Hematopoietic multipotent progenitor cell treated with erythropoietin and hydrocortisone succinate and interleukin-3 and kit ligand, for 4 days (in vitro differentiated cells): ENCODE measurements around the gene POLG2.
"Not testable (repeated sequence)": the region's sequence is repeated elsewhere in the genome, so short reads cannot be mapped to it uniquely, and the experiment has no call there.

Experiments
- DNase-seq: peaks from one replicate; pipeline ENCODE4 v3.0.0-alpha.2; 2015

POLG2 gene

DNA sequence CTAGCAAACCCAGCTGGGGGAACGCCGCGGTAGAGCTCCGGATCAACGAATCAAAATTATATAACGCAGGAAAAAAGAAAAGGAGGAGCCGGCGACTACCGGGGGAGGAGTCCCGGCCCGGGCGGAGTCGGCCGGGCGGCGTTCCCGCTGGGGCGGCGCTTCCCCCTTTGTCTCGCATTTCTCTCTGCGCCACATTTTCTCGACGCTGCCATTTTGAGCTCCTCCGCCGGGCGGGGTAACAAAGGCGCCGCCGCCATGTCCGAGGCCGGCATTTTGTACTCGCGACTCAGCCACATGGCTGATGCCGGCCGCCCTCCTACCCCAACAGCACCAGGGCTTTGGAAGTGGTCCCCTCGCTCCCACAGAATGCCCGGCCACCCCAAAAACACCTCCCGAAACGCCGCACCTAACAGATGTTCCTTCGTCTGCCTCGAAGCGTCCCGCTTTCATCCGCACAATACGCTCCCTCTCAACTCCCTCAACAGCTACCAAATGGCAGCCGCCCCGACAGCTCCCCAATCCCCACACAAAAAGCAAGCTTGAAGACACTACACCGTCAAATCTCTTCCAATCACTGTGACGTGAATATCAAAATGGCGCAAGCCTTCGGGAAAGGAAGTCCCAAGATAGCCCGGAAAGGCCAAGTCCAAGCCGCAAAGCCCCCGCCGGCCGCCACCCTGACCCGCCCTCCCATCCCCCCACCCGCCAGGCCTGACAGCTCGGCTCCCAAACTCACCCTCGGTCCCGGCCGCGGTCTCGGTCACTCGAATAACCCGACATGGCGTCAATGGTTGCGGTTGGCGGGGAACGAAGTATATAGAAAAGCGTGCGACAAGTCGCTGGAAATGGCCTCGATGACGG, 8.7 kb upstream of the POLG2 start:
- DNase-seq = peak; percentile 95

DNA sequence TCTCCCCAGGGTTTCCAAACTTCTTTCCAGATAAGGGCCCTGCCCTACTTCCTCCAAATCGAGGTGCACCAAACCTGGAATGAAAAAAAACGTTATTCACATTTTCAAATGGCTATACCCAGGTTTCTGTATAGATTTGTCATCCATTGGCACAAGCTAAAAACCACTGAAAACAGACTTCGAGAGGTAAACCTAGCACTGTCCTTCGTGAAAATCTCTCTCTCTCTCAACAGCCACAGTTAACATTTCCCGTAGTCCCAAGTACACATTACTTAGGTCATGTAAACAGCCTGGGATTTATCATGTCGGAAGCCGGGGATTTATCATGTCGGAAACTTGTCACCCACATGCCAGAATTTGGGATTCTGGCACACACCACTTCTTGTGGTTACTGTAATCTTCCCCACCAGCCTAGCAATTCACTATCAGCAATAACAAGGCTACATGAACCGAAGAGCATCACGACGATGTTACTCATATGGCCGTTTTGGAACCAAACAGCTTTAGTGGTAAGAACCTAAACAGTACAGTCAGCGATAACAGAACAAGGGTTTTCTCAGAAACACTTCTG, 8.0 kb upstream of the POLG2 start:
- DNase-seq = no peak

DNA sequence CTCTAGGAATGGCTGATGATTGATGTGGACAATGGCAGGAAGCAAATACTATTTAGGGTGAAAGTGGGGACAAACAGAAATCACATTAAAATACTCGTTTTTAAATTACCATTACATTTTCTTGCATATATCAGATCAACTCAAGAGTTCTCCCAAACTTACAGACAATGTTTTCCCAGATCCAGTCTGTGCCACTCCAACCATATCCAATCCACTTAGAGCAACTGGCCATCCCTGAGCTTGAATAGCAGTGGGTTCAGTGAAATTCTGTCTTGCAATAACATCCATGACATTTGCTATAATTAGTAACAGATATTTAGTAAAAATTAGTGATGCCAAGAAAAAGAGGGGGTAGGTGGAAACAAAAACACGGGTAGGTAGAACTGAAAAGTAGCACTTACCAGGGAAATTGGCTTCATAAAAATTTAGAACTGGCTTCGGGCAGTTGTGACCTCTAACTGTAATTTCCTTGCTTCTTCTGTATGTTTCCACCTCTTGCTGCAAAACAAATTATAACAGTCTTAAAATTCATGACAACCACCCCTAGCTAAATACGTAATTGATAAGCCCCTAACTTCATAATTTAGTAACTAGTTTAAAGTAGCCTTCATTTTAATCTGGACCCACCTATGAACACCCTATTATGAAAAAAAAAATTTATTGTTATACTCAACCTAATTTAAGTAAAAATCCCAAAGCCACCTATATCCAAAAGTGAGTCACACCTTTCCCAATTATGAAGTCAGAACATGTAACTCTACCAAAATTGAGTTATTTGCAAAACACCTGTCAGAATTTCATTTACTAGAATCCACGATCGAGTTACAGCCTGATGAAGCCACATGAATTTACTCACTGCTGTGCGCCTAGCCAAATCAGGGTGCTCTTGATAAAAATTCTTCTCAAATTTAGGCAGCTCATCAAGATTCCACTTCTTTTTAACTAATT, 7.2 kb upstream of the POLG2 start:
- DNase-seq = no peak

DNA sequence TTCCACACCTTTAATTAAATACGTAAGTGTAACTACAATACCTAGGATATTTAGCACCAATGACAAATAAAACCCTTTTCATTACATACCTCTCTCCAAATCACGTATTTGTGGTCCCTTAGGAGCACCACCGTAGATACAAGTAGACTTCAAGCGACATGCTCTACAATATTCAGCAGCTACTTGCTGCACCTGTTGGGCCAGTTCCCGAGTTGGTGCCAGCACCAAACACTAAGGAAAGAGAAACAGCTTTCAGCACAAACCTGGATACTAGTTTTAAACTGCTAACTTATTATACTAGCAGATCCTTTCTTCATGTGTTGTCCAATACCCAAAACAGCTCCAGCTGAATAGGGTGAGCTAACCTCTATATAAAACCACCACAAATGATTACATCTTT, 6.5 kb upstream of the POLG2 start:
- DNase-seq = no peak

DNA sequence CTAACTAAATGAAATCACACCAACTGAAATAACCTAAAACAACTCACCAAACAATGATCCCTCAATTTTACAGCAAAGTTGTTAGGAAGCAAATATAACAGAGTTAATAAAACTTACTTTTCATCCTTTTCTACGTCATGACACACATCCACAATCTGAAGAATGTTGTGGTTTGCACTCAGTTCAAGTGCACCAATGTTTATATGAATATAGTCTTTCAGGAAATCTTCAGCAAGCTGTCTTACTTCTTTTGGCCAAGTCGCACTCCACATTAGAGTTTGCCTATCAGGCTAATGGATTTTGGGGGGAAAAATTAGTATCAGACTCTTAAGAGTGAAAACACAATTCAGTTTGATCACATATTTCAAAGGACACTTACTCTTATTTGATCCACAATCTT, 6.0 kb upstream of the POLG2 start:
- no peak for DNase-seq

DNA sequence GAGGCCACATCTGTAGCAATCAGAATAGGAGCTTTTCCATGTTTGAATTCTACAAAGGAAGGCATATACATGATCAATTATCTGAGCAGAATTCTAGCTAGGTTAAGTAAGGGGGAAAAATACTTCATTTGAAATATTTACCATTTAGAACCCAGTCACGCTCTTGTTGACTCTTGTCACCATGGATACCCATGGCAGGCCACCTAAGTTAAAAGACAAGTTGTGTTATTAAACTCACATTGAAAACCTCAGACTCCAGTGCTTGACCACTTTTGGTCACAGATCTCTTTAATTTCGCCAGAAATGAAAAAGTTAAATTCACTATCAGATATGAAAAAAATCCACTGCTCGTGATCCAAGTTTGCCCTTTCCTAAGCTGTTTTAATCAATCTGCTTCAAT, 5.2 kb upstream of the POLG2 start:
- no peak for DNase-seq

DNA sequence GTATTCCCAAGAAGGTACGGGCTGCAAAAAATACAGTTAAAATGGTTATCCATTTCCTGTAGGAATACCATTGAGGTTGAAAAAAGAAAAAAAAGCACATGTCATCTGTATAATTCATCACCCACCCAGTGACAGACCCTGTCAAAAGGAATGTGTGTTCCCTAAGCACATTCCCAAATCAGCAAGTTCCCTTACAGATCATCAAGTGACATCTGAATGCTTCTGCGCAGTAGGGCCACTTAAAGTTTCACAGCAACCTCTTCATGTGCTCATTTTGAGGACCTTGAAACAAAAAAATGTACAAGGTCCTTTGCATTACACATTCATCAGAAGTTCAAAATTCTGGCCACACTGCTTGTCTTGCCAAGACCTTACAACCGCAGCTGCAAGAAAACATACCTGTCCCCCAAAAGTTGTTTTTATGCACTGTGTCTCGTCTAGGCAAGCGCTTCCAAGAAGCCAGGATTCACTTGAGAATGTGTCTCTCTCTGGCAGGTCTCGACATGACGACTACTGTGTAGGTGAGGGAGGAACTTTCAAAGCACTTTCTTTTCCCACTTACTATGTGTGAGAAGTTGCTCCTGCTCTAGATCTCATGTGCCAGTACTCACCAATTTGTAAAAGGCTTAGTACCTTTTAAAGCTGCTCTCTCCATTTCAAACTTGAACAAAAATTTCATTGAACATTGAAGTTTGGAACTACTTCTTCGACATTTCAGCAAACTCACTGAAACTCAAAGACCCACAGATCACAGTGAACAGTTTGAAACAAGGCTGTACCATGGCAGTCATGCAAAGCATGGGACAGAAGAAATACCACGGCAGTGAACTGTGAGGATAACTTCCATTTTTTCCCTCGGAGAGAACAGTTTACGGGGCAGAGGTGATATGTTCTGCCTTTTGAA, 4.3 kb upstream of the POLG2 start:
- DNase-seq = no peak

DNA sequence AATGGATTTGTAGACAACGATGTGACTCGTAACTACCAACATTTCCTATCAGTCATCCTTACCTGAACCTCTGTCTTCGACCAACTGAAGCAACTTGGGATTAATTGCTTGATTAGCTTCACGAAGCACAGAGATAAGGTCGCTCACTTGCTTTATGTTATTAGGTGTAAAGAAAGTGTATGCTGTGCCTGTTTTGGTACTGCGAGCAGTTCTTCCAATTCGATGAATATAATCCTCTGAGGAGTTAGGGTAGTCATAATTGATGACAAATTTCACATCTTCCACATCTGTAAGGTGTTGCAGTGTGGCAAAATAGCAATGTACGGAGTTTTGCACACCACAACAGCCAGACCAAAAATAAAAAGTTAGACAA, 3.6 kb upstream of the POLG2 start:
- no peak for DNase-seq

DNA sequence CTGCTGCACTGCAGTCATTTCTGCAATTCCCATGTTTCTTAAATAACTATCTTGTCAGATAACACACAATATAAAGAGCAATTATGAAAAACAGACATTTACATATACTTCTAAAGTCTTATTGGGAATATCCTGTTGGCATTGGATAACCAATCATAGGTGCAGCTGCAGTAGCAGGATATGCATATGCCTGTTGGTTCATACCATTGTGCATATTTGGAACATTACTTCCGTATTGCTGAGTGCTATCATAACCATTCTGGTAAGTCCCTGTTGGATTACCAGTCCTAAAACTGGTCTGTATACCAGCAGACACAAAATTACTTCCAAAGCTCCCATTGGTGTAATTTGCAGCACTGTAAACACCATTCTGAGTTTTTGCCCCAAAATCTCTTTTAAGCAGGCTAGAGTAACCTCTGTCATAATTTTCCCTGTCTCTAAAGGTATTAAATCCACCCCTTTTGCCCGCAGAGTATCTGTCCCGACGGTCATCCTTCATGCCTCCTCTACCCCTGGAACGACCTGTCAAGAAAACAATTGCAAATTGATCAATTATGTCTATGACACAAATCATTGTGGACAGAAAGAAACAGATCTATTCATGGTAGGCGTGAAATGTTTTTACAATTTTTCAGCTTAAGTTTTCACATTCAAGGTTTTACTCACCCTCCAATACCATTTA, 3.1 kb upstream of the POLG2 start:
- no peak for DNase-seq

DNA sequence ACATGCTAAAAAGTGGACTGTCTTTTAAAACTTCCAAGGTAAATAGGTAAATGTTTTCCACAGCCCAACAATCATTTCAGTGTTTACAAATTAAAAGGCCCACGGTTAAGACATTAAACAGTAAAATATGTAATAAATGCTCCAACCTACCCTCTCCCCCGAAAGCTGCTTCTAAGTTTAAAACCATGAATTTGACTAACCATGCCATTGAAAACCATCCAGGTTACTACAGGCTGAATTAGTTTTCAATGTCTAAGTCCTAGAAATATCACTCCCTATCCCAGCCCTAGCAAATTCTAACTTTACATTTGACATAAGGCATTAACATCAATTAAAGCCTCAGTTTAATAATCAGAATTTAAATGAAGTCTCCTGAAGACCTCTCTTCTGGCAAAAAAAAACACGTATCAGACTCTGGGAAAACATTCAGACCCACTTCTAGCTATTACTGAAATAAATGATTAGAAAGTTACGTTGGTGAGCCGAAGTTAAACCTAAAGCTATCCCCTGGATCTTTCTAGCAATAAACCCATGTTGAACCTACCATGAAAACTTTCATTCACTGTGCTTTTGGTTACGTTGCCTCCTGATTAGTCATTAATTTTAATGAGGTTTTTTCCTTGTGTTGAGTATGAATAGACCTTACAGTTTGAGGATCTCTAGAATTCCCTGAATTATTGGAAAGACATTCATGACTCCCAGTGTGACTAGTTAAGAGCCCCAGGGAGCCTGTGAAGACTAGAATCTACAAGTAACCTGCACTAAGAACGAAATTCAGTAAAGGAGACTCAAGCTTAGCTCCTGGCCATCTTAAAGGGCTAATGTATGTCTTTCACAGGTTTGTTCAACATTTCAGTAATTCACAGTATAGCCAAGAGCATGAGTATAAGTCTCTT, 1.7 kb upstream of the POLG2 start:
- DNase-seq = peak; percentile 9

DNA sequence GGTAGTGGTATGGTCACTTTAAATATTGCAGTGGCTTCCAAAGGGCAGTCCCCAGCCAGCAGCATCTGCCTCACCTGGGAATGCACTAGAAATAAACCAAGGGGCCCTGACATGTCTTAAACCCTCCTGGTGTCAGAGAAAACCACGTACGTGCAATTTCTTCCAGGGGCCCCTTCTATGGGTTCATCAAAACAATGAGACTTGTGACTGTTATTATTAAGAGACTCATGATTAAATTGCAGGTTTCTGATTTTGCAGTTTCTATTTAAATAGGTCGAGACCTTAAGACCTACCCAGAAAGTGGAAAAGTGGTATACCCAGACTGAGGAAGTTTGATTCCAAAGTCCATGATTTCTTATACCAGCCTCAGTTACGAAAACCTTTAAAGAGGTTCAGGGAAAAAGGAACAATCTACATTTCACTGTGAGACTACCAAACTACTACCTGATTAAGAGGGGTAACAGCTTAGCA, 746 bp upstream of the POLG2 start:
- DNase-seq = no peak

DNA sequence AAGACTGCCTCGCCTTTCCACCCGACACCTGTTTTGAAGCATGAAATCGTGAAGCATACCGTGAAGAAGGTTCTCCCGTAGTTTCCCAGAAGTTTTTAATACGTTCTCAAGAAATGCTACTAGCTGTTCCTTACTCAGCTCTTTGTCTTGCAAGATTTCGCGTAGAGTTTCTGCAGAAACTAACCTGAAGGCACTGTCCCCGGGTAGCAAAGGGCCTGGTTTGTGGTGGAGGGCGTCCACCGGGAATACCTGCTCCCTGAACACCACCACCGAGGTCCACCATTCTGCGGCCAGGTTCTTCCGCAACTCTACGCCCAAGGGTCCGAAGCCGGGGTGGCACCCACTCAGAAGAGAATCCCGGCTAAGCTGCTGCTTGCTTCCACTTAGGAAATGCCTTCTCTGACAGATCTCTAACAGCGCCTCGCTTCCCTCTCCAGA, 487 bp downstream of the POLG2 start:
- no peak for DNase-seq

DNA sequence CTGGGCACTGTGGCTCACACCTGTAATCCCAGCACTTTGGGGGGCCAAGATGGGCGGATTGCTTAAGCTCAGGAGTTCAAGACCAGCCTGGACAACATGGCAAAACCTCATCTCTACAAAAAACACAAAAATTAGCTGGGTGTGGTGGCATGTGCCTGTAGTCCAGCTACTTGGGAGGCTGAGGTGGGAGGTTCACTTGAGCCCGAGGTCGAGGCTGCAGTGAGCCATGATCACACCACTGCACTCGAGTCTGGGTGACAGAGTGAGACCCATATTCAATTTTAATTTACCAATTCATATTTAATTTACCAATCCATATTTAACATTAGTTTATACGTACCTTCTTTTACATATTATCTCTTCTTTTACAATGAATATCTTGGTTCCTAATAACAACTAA, 1.6 kb downstream of the POLG2 start:
- not testable (repeated sequence) for DNase-seq

DNA sequence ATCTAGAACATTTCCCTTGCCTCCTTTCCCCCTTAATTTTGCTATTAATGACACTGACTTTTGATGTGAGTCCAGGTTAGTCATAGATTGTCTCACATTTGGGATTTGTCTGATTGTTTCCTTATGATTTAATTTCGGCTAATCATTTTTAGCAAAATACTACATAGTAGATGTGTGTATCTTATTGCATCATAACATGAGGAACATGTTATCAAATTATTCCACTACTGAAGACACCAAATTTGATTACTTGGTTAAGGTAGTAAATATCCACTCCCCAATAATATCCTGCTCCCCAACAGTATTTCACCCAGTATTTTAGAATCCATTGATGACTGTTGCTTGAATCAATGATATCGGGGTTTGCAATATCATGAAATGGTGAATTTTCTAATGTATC, 2.7 kb downstream of the POLG2 start:
- no peak for DNase-seq

DNA sequence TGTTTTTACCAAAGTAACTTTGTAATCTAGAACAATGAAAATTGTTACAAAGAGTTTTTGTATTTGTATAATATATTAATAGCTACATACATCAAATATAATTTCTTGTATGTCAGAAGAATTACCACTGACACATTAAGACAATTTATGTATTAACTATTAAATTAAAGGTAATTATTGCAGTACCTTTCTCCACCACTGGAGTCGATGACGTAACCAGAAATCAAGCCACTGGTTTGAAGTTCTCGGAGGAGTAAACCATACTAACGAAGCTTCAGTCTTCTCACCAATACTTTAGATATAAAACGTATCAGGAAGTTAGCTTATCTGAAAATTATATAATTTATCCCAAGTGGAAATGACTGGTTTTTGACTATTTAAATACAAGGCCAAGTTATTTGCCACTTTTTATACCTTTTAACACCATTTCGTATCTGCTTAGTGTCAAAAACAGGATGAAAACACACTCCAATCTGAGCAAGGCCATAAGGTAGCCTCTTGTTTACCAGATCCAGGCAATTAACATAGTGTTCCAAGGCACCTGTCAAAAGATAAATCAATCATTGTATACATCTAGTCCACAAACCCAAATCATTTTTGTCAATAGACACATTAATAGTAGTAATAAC, 4.3 kb downstream of the POLG2 start:
- peak; percentile 71 for DNase-seq

DNA sequence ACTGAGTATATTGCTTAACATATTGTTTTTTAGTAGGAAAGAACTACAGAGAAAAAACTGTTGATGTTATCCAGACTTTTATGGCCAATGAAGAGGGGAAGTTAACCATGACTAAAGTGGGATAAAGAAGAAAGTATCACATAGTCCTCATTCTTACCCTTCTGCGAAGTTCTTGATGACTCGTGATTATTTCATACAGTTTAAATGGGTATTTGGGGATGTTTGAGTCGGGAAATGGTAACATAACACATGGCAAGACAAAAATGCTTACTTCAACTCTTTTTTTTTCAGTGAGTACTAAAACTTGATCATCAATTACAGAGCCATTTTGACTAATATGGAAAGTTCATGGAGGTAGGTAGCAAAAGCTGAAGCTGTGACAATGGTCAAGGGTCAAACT, 4.9 kb downstream of the POLG2 start:
- no peak for DNase-seq

DNA sequence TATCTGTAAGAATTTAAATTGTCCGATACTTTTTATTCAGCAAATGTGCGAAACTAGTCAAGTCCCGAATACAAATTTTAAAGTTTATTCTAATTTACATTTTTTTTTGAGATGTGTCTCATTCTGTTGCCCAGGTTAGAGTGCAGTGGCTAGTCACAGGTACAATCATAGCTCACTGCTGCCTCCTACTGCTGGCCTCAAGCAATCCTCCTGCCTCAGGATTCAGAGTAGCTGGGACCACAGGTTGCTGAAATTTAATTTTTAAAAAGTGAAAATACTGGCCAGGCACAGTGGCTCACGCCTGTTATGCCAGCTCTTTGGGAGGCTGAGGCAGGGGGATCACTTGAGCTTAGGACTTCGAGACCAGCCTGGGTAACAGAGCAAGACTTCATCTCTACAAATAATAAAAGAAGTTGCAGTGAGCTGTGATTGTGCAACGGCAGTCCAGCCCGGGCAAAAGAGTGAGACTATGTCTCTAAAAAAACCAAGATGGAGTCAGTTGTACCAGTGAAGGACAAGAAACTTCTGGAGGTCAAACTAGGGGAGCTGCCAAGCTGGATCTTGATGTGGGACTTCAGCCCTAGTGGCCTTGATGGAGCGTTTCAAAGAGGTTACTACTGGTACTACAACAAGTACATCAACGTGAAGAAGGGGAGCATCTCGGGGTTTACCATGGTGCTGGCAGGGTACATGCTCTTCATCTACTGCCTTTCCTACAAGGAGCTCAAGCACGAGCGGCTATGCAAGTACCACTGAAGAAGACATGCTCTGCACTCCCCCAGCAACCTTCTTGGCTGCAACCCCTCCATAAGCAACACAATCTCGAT, 5.6 kb downstream of the POLG2 start:
- peak; percentile 76 for DNase-seq

DNA sequence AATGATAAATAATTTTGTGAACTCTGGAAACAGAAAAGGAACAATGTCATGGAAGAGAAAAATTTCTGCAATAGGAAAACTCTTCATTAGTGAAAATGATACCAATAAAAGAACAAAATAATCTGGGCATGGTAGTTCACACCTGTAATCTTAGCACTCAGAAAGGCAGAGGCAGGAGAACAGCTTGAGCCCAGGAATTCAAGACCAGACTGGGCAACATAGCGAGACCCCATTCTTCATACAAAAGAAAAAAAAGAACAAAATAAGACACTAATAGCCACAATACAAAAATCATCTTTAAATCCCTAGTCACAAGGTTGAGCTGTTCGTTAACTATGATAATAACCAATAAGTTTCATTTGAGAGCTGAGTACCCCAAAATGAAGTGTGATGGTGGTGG, 8.6 kb downstream of the POLG2 start:
- DNase-seq = no peak

DNA sequence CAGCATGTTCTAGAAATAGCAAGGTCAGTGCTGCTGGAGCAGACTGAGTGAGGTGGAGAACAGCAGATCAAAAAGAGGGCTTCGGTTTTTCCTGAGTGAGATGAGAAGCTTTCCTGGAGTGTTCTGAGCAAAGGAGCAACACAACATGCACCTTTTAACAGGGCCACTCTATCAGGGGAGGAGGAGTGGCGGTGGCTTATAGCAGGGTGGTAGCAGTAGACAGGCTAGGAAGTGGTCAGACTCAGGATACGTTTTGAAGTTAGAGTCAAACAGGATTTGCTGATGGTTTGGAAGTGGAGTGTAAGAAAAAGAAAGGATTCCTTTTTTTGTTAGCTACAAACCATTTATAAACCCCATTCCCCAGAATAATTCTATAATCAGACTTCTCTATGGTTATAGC, 12.5 kb downstream of the POLG2 start:
- no peak for DNase-seq
